ENCODE results near the gene OR5H2. TPM values are rescaled to one million over a fixed set of nuclear protein-coding genes. Genes with fewer than 3 reads are reported as not detected.

Gene OR5H2
- total RNA-seq, 1 donor from 2014 or later = 13.2 TPM

DNA sequence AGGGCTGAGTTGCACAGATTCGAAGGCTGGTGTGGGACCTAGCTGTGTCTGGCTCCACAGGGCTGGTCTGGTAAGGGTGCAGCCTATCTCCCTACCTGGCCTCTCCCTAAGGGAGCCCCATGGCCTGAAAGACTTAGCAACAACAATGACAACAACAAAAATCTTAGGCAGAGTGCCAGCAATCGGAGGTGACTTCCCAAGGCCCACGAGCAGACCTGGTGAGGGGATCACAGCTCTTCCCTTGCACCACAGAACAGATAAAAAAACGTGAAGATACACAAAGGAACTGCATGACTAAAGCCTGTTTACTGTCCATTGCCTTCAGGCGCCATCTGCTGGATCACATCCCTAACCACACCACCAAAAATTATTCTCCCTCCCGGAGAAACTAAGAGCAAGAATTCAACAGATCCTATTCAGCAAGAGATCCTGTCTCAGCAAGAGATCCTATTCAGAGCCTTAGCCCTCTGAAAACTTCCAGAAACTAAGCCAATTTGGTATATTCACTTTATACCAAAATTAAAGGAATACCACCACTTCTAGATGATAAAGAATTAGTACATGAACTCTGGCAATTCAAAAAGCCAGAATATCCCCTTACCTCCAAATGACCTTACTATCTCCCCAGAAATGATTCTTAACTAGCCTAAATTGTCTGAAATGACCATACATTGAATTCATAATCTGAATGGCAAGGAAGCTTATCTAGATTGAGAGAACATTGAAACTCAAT lies 47.3 kb downstream of the OR5H2 start:
- peak; percentile 56 for DNase-seq (ENCODE audit: low spot score)

DNA sequence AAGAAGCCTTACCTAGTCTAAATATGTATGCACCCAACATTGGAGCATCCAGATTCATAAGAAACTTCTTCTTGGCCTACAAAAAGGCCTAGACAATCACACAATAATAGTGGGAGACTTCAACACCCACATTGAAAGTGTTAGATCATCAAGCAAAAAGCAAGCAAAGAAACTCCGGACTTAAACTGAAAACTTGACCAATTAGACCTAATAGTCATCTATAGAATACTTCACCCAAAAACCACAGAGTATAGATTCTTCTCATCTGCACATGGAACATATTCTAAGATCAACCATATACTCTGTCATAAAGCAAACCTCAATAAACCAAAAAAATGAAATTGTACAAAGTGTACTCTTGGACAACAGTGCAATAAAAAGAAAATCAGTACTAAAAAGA lies 49.0 kb downstream of the OR5H2 start:
- no peak for DNase-seq (ENCODE audit: low spot score)

Other genes with a start within 250 kb of the OR5H2 start
- 4.6 TPM for gene GABRR3, start 247.2 kb upstream of the OR5H2 start, total RNA-seq (ENCODE audit: insufficient read depth, low replicate concordance)
- gene OR5AC2, start 195.3 kb upstream of the OR5H2 start, total RNA-seq (ENCODE audit: insufficient read depth, low replicate concordance) = 0.96 TPM
- 2.4 TPM for gene OR5H1, start 151.8 kb upstream of the OR5H2 start, total RNA-seq (ENCODE audit: insufficient read depth, low replicate concordance)
- gene OR5H14, start 135.0 kb upstream of the OR5H2 start, total RNA-seq (ENCODE audit: insufficient read depth, low replicate concordance) = 3.1 TPM
- gene OR5H15, start 115.8 kb upstream of the OR5H2 start, total RNA-seq (ENCODE audit: insufficient read depth, low replicate concordance) = 7.9 TPM
- gene OR5H6, start 18.3 kb upstream of the OR5H2 start, total RNA-seq (ENCODE audit: insufficient read depth, low replicate concordance) = 5.3 TPM
- gene OR5K4, start 71.3 kb downstream of the OR5H2 start, total RNA-seq (ENCODE audit: insufficient read depth, low replicate concordance) = 2.6 TPM
- gene OR5K3, start 108.2 kb downstream of the OR5H2 start, total RNA-seq (ENCODE audit: insufficient read depth, low replicate concordance) = 5.5 TPM
- gene OR5K1, start 180.7 kb downstream of the OR5H2 start, total RNA-seq (ENCODE audit: insufficient read depth, low replicate concordance) = 1.2 TPM
- gene OR5K2, start 215.2 kb downstream of the OR5H2 start, total RNA-seq (ENCODE audit: insufficient read depth, low replicate concordance) = 1.4 TPM
- 145 TPM for gene CLDND1, start 240.4 kb downstream of the OR5H2 start, total RNA-seq (ENCODE audit: insufficient read depth, low replicate concordance)
- not detected for gene GPR15, start 249.5 kb downstream of the OR5H2 start, total RNA-seq (ENCODE audit: insufficient read depth, low replicate concordance)

Measured in umbilical cord (tissue), 2 donors.